GM18861 (cell line): ENCODE results near the gene DDX17.

ENCODE experiments used
- ATAC-seq: cut with Tn5 transposase; IDR thresholded peaks from one replicate; pipeline ENCODE4 v1.9.1; 2021; ENCODE audit not compliant: unreplicated experiment

Gene DDX17

DNA sequence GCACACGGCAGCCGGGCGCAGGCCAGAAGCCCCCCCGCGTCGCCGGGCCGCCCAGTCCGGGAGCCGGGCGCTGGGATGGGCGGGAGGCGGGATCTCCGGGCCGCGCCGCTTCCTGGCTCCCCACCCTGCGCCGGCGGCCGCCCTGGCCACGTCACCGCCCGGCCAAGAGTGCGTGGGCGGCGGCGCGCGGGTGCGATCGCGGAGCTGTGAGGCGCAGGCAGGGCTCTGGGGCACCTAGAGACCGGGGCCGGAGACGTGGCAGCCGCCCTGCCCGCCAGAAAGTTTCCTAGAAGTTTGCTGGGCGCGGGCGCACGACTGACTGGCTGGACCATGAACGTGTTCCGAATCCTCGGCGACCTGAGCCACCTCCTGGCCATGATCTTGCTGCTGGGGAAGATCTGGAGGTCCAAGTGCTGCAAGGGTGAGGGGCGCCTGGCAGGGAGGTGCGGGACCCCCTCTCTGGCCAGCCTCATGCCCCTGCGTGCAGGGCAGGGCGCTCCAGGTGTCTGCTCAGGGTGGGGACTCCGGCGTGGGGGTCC is 38.1 kb downstream of the DDX17 start, which contains the start of gene KDELR3:
KDELR3 (plus strand) TSS at position 193 of the 539 bp plus-strand sequence; CDS start at position 331, 138 bp downstream.
- ATAC-seq: no peak

DNA sequence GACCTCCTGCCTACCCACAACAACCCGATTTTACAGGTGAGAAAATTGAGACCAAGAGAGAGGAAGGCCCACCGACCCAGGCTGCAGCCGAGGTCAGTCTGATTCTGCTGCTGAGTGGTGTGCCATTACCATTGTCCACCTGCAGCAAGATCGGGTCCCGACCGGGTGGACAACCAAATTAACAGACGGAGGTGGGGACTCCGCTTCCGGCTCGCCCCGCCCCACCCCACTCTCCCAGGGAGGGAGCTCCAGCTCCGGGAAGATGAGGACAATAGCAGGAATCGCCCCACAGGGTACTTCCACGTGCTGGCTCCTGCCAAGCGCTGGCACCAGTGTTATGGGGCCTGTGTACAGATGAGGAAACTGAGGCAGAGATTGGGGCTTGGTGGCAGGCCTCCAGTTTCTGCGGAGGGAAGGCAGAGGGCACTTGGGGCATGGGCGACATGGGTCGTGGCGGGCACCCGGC is 38.6 kb downstream of the DDX17 start:
- ATAC-seq: no peak

DNA sequence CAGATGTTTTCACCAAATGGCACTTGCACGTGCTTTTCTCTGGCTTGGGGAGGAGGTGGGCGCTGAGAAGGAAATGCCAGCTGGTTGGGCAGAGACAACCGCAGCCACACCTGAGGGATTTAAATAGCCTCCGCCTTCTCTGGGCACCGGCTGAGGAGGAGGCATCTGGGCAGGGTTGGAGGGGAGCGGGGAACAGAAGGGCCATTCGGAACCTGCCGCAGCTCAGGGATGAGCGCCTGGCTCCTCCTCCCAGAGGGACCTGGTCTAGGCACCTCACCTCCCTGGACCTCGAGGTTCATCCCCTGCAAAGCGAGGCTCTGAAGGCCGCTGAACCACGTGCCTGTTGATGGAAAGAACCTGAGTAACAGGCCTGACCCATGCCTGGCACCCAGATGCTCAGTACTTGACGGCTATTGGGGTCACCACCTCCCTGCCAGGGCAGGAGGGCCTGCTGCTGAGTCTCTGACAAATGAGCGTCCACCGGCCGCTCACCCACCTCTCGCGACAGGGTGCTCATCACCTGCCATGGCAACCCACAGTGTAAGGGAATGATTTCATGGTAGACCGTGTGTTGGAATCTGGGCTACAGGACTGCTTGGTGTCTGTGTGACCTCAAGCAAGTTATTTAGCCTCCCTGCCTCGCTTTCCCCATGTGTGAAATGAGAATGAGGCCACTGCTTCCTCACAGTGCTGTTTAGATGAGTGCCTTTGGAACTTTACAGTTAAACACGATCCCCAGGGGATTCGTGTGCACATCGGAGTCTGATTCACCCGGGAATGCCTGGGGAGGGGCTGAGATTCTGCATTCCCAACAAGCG is 40.2 kb downstream of the DDX17 start:
- no peak for ATAC-seq

- no peak for ATAC-seq
Measured at GRCh38 chr22:38464992-38465672, 41.0 kb downstream of the DDX17 start.

- ATAC-seq: no peak
Measured at GRCh38 chr22:38462960-38463784, 42.9 kb downstream of the DDX17 start.

DNA sequence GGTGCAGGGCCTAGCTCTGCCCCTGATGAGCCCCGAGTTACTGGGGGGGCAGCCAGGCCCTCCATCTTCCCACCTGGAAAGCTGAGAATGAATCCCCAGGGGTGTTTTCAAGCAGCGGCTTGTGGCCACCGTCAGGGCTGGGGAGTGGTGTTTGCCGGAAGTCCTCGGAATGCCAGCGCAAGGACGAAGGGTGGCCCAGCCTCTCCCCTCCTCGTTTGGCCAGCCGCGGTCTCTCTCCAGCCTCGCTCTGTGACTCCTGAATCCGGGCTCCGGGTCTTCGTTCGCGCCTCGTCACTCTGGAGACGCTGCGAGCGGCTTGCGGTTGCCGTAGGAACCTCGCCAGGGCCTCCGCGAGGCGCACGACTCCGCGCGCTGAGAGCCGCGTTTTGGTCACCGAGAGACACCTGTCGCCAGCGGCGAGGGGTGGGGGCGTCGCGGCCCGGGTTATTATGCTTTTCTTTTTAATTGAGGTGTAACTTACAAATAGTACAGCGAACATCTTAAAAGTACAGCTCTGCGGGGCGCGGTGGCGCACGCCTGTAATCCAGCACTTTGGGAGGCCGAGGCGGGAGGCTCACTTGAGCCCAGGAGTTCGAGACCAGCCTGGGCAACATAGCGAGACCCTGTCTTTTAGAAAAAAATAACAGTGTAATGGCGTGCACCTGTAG is 44.6 kb downstream of the DDX17 start:
- ATAC-seq: no peak

GRCh38 chr22:38461057-38461413 is 45.1 kb downstream of the DDX17 start:
- ATAC-seq: no peak

DNA sequence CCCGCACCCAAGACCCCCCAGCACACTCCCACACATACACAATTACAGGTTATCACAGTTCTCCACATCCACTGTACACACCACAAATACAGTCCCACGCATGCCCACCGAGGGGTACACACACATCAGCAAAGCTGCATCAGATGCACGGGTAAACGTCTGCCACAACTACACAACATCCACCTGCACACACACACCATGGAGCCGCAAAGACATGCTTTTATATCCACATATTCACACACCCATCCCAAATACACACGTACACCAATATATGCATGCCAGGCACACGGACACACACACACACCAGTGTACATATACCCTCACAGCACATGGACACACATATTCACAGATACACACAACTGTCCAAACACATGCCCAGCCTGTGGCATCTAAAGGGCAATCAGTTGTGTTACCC is 45.7 kb downstream of the DDX17 start:
- no peak for ATAC-seq

- ATAC-seq: no peak
Measured at GRCh38 chr22:38456841-38457699, 49.0 kb downstream of the DDX17 start.

- no peak for ATAC-seq
Measured at GRCh38 chr22:38456272-38456835, 49.8 kb downstream of the DDX17 start.

GRCh38 chr22:38455530-38456271 is 50.4 kb downstream of the DDX17 start:
- ATAC-seq: no peak

GRCh38 chr22:38455076-38455529 is 51.0 kb downstream of the DDX17 start, which contains the start of gene KCNJ4:
TSS of gene KCNJ4 (minus strand) at chr22:38455199. CDS start at chr22:38428132, 27,067 bp downstream.
- ATAC-seq: no peak

DNA sequence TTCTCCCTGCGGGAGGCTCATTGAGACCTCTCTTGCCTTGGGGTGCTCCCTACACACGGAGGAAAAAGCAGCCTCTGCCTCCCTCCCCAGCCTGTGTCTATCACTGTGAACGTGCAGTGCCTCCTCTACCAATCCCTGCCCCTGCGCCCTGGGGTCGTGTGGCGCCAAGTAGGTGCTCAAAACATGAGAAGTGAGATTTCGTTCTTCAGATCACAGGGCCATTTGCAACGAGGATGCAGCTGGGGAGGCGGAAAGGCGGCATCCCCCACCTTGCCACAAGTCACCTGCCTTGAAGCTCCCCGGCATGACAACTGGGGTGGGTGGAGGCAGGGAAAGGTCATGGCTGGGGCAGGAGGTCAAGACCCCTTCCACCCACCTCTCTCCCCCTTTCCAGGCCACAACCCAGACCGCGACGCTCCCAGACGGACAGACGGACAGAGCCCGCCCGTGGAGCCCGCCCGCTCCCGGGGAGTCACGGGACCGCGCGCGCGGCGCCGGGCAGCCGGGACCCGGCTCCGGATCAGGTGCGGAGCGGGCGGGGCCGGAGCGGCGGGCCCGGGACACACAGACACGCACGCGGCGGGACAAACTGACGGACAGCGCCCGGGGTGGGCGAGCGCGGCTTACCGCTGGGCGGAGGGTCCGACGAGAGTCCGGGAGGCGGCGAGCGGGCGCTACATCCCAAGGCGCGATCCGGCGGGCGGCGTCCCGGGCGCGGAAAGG is 51.6 kb downstream of the DDX17 start:
- ATAC-seq: no peak

GRCh38 chr22:38453996-38454352 is 52.1 kb downstream of the DDX17 start:
- ATAC-seq: no peak

DNA sequence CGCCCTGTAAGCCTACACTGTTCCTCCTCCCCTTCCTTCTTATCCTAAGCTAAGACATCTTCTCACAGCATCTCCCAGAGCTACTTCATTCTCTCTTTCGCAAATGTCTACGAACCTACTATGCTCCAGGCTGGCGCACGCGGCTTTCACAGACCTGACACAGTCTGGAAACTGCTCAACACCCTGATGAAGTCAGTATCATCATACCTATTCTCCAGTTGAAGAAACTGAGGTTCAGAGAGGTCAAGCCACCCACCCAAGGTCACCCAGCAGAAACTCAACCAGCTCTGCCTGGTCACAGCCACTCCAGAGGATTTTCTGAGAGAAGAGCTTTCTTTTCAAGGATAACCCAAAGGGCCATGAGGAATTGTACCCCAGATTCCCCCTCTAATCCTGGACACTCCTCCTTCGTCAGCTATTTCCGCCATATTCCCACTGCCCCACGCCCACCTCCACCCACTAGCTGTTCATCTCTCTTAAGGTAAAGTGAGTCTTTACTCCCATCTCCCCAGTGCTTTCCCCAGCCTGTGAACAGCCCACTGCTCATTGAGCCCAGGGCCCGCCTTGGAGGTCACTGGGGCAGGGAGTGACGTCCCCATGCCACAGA is 52.9 kb downstream of the DDX17 start:
- ATAC-seq: no peak

DNA sequence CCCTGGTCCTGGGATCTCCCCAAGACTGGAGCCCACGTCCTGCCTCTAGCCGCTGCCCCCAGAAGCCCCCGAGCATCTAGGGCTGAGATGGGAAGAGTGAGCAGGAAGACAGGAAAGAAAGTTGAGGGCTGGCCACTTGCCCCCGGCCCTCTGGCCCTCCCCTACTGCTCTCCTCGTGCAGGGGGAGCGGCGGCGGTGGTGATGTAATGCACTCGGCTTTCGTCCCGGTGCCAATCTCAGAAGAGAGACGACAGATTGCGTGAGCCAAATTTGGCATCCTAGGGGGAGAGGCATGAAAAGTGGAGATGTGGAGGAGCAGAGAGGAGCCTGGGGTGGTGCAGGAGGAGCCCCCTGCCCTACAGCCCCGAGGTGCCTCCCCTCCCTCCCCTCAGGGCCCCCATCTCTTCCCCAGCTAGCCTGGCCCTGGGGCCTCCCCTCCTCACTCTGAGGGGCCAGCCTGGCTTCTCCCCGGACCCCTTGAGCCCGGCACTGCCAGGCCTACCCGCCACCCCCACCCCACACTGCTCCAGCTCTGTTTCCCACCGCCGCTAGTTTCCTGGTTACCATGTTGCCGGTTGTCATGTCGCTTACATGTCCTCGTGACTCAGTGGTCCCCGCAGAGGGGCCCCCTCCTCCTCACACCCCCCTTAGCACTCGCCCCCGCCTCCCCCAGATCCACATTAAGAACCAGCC is 53.6 kb downstream of the DDX17 start:
- no peak for ATAC-seq

- no peak for ATAC-seq
Measured at GRCh38 chr22:38451864-38452263, 54.2 kb downstream of the DDX17 start.
